H1 (cell line): Measurements from ENCODE around the gene POLR3G. TPM values are rescaled to one million over a fixed set of nuclear protein-coding genes. Genes with fewer than 3 reads are reported as not detected.

Experiments
- CEBPB ChIP-seq: IDR thresholded peaks from 2 replicates; pipeline ENCODE4 v1.6.1; 2012; ENCODE audit warnings: low read depth, low read length
- CHD7 ChIP-seq: fragments of 300-600 bp; sonication (generic); IDR thresholded peaks from 2 replicates; pipeline ENCODE4 v1.7.1; 2012; ENCODE audit warnings: low read length, moderate library complexity, mild to moderate bottlenecking, inconsistent platforms; ENCODE audit not compliant: insufficient replicate concordance
- EGR1 ChIP-seq: IDR thresholded peaks from 2 replicates; pipeline ENCODE4 v1.6.1; 2011; ENCODE audit warnings: low read depth, low read length, borderline replicate concordance
- MAX ChIP-seq: IDR thresholded peaks from 2 replicates; pipeline ENCODE4 v1.6.1; 2012; ENCODE audit warnings: inconsistent platforms
- POLR2AphosphoS5 ChIP-seq: IDR thresholded peaks from 2 replicates; pipeline ENCODE4 v1.6.1; 2011; ENCODE audit warnings: low read depth, low read length
- SAP30 ChIP-seq: fragments of 300-600 bp; sonication (generic); IDR thresholded peaks from 2 replicates; pipeline ENCODE4 v1.7.1; 2012; ENCODE audit warnings: low read length, moderate library complexity, mild to moderate bottlenecking, inconsistent platforms; ENCODE audit not compliant: insufficient read depth, insufficient replicate concordance
- TAF7 ChIP-seq: optimal IDR thresholded peaks from 2 replicates; pipeline ENCODE3; 2011; ENCODE audit warnings: low read depth, mild to moderate bottlenecking, inconsistent platforms, low read length, moderate library complexity, borderline replicate concordance
- polyA plus RNA-seq, 7 experiments: library from polyadenylated mRNA; depleted of rRNA in 3 of 7; stranded (reverse) in 5 of 7; unstranded in 2 of 7; fragments of >200 nt in 5 of 7; fragments of 200-250 nt in 2 of 7; gene quantifications; 1 replicate in 5 of 7; 2 replicates in 1 of 7; 4 replicates in 1 of 7; pipeline versions ENCODE4 v1.2.1 to v1.2.3, GENCODE V29; 2011 to 2013; ENCODE audit warnings: missing spikeins in 2 of 7, mixed read lengths in 2 of 7
- total RNA-seq: library from RNA; stranded (reverse); fragmentation: NEBNext Ultra II Directional; extraction: Animal tissue kit (Norgen Biotek cat#: 25700); gene quantifications from 2 replicates; pipeline ENCODE4 v1.2.1, GENCODE V29; 2021

Gene POLR3G
- total and polyA plus RNA-seq, 2 of the 8 experiments (the other 6 are each of a cell fraction or from before 2014, with no cell fraction given), result 119 to 179 TPM

- TF ChIP-seq CHD7 (no peak), POLR2AphosphoS5 (no peak), MAX (no peak), SAP30 (no peak), CEBPB (no peak), TAF7 (no peak), EGR1 (no peak)
Measured at GRCh38 chr5:90562341-90562740, 87.7 kb downstream of the POLR3G start (continued).
